Activated CD4-positive, alpha-beta T cell treated with anti-CD3 and anti-CD28 coated beads, Interleukin-2, amount 50 U/mL, for 16 hours (primary cell): ENCODE measurements around the gene JPT2.

Source experiments
- DNase-seq: peaks from one replicate; pipeline ENCODE4 v3.0.0-alpha.2; 2020

JPT2 gene

GRCh38 chr16:1677339-1677738 lies 740 bp upstream of the JPT2 start:
- DNase-seq, result no peak

- DNase-seq, result peak; percentile 17
Observed at GRCh38 chr16:1678500-1679098, 520 bp downstream of the JPT2 start.

- DNase-seq, result no peak
Observed at GRCh38 chr16:1680361-1680760, 2.3 kb downstream of the JPT2 start.

DNA sequence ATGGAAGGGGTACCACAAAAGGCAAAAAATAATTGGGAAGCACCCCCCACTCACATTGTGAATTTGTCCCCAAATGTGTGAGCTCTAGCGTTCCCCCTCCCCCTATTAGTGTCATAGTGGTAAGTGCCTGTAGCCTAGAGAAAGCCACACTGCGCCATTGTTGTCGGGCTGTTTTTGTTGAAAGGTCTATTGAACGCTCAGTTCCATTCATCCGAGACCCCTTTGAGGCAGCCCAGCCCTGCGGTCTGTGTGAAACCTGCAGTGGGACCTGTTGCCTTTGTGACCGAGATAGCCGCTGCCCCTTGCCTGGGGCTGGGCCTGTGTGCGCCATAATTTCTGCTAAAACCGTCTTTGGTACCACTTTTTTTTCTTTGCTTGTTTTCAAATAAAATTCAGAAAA lies 3.0 kb downstream of the JPT2 start:
- DNase-seq, result no peak

GRCh38 chr16:1687427-1688316 lies 9.6 kb downstream of the JPT2 start:
- no peak for DNase-seq

GRCh38 chr16:1688807-1689560 lies 10.9 kb downstream of the JPT2 start:
- no peak for DNase-seq

- DNase-seq, result no peak
Observed at GRCh38 chr16:1689853-1690252, 11.8 kb downstream of the JPT2 start.

DNA sequence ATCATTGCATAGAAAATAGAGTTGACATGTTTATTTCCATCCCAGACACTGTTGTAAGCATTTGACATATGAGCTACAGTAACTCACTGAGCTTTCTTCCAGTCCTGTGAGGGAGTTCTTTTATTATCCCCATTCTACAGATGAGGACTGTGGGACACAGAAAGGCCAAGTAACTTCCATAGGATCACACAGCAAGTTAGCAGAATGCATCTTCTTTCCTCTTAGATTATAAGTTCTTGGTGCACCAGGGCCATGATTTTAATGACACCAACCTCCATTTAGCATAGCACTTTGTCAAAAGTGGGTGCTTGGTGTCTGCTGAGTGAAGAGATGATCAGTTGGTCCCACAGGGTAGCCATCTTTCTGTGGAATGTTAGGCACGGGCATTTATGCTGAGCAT lies 12.7 kb downstream of the JPT2 start:
- DNase-seq, result no peak

GRCh38 chr16:1691276-1691675 lies 13.2 kb downstream of the JPT2 start:
- no peak for DNase-seq

DNA sequence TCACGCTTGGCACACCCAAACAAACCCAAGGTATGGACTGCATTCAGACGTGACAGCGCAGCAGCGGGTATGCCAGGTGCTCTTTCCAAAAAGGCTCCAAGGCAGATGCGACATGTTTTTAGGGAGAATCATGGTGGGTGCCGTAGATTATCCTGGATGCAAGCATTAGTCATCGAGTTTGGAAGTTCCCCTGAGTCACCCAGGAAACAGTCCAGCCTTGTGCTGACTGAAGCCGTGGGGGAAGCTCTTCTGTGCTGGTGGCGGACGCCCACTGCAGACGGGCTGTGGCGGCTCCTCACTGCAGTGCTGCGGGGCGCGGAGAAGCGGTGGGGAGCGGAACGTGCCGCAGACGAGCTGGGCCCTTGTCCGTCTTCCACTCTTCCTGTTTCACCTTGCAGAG lies 13.9 kb downstream of the JPT2 start:
- DNase-seq, result no peak

DNA sequence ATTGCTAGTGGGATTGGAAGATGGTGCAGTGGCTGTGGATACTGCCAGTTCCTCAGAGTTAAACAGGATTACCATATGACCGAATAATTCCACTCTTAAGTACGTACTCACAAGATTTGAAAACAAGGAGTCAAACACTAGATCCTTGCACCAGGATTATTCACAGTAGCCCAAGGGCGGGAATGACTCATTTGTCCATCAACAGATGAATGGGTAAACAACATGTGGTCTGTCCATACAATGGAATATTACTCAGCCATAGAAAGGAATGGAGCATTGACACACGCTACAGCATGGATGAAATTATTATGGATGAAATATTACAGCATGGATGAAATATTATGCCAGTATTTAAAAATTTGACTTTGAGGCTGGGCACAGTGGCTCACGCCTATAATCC lies 18.8 kb downstream of the JPT2 start:
- DNase-seq, result no peak

DNA sequence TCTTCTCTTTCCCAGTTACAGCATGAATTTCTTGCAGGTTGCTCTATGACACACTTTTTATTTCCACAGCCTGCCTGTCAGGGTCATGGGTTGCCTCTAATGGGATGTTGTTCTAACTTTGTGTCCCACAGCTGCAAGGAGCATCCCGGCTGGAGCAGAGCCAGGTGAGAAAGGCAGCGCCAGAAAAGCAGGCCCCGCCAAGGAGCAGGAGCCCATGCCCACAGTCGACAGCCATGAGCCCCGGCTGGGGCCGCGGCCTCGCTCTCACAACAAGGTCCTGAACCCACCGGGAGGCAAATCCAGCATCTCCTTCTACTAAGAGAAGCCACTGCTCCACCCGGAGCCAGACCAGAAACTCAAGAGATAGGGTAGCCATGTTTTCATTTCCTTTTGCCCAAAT lies 20.6 kb downstream of the JPT2 start:
- no peak for DNase-seq

DNA sequence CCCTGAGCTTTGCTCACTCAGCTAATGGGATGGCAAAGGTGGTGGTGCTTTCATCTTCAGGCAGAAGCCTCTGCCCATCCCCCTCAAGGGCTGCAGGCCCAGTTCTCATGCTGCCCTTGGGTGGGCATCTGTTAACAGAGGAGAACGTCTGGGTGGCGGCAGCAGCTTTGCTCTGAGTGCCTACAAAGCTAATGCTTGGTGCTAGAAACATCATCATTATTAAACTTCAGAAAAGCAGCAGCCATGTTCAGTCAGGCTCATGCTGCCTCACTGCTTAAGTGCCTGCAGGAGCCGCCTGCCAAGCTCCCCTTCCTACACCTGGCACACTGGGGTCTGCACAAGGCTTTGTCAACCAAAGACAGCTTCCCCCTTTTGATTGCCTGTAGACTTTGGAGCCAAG lies 22.2 kb downstream of the JPT2 start:
- no peak for DNase-seq

DNA sequence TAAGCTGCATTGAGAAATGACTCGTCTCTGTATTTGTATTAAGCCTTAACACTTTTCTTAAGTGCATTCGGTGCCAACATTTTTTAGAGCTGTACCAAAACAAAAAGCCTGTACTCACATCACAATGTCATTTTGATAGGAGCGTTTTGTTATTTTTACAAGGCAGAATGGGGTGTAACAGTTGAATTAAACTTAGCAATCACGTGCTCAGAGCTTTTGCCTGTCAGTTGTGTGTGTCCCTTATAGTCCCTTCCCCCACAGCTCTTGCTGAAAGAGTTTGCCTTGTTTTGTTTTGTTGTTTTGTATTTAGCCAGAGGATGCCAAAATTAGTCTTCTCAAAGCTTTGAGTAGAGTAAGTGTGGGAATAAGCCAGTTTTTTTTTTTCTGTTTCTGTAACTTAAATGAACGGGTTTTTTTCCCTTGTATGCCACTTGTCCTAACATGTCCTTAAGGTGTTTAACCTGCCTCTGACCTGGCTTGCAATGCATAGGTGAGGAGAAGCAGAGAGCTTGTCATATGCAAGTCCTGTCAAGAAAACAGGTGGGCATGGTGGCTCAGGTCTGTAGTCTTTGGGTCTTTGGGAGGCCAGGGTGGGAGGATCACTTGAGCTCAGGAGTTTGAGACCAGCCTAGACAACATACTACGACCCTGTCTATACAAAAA lies 23.3 kb downstream of the JPT2 start:
- no peak for DNase-seq

- DNase-seq, result peak; percentile 41
Observed at GRCh38 chr16:1705324-1705687, 27.2 kb downstream of the JPT2 start.

DNA sequence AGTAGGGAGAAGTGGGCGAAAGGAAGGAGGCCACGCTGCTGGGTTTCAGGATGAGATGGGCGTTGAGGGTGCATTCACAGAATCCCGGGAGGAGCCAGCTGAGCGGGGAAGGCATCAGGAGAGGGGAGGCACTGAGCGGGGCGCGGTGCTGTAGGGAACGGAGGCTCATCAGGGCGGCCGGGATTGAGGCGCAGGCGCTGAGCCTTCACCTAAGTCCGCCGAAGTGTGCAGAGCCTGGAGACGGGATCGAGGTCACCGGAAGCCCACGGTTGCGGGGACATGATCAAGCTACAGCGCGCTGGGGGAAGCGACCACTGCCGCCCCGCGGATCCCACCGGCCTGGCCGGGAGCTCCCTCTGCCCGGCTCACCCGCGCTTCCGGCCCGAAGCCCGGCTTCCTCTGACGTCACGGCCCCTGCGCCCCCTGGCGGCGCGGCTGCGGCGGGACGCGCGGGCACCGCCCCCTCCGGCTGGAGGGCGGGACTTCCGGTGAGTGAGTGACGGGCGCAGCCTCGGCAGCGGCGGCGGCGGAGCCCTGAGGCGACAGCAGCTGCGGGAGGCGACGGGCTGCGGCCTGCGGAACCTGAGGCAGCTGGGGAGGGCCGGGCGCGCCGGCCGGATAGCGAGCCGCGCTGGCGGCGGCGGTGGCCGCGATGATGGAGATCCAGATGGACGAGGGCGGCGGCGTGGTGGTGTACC lies 27.8 kb downstream of the JPT2 start, which contains the start of gene MAPK8IP3:
Gene MAPK8IP3, plus strand, starts transcription at position 508 of the 698 bp plus-strand sequence. Its CDS starts 145 bp downstream, at position 653.
- peak; percentile 94 for DNase-seq

GRCh38 chr16:1706386-1707192 lies 28.5 kb downstream of the JPT2 start:
- DNase-seq, result peak; percentile 36

GRCh38 chr16:1707193-1707790 lies 29.2 kb downstream of the JPT2 start:
- peak; percentile 21 for DNase-seq

GRCh38 chr16:1708083-1708767 lies 30.1 kb downstream of the JPT2 start:
- DNase-seq, result no peak

- no peak for DNase-seq
Observed at GRCh38 chr16:1708768-1709180, 30.7 kb downstream of the JPT2 start.

DNA sequence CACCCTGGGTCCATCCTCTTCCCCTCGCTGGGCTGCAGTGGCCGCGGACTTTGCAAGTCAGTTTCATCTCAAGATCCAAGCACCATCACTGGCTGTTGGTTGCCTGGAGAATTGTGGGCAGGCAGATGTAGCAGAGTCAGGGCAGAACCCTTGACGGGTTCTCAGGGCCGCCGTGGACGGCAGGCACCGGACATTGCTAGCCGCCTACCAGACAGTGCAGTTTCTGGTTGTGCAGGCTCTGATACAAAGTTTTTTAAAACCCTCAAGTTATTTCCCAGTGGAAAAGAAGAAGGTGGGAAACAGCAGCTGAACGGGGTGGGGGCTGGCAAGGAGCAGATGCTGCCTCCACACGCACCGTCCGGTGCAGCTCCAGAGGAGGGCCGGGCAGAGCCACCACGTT lies 31.3 kb downstream of the JPT2 start:
- no peak for DNase-seq
